ENCODE measurements around the gene PAN3.
"Not testable (repeated sequence)": the region's sequence is repeated elsewhere in the genome, so short reads cannot be mapped to it uniquely, and the experiment has no call there.

PAN3 gene

GRCh38 chr13:28129911-28130693, 8.2 kb upstream of the PAN3 start:
- no peak for DNase-seq
- in situ Hi-C loops (cut with MboI; ENCODE audit: low pct_unique_long_range_greater_than_20kb, low sequenced_read_pairs) = no loop called here

- in situ Hi-C loops (cut with MboI; ENCODE audit: low pct_unique_long_range_greater_than_20kb, low sequenced_read_pairs) = no loop called here
- DNase-seq = no peak
Observed at GRCh38 chr13:28131646-28132045, 6.7 kb upstream of the PAN3 start.

GRCh38 chr13:28136916-28137315, 1.4 kb upstream of the PAN3 start:
- DNase-seq = no peak

GRCh38 chr13:28137596-28137995, 749 bp upstream of the PAN3 start:
- DNase-seq = no peak
- in situ Hi-C loops (cut with MboI; ENCODE audit: low pct_unique_long_range_greater_than_20kb, low sequenced_read_pairs) = no loop called here

More at GRCh38 chr13:28136916-28137315, 1.4 kb upstream of the PAN3 start:
- in situ Hi-C loops (cut with MboI; ENCODE audit: low pct_unique_long_range_greater_than_20kb, low sequenced_read_pairs) = no loop called here

- in situ Hi-C loops (cut with MboI; ENCODE audit: low pct_unique_long_range_greater_than_20kb, low sequenced_read_pairs) = no loop called here
- DNase-seq = peak; percentile 93
Observed at GRCh38 chr13:28138756-28139470, 568 bp downstream of the PAN3 start.

- no peak for DNase-seq
- in situ Hi-C loops (cut with MboI; ENCODE audit: low pct_unique_long_range_greater_than_20kb, low sequenced_read_pairs) = no loop called here
Observed at GRCh38 chr13:28140433-28141125, 2.2 kb downstream of the PAN3 start.

GRCh38 chr13:28141542-28141941, 3.2 kb downstream of the PAN3 start:
- DNase-seq; in situ Hi-C loops (cut with MboI; ENCODE audit: low pct_unique_long_range_greater_than_20kb, low sequenced_read_pairs): not testable (repeated sequence)

- in situ Hi-C loops (cut with MboI; ENCODE audit: low pct_unique_long_range_greater_than_20kb, low sequenced_read_pairs) = no loop called here
- no peak for DNase-seq
Observed at GRCh38 chr13:28145049-28145448, 6.7 kb downstream of the PAN3 start.

- in situ Hi-C loops (cut with MboI; ENCODE audit: low pct_unique_long_range_greater_than_20kb, low sequenced_read_pairs) = no loop called here
Observed at GRCh38 chr13:28147495-28147894, 9.2 kb downstream of the PAN3 start.

GRCh38 chr13:28159057-28159456, 20.7 kb downstream of the PAN3 start:
- no peak for DNase-seq
- in situ Hi-C loops (cut with MboI; ENCODE audit: low pct_unique_long_range_greater_than_20kb, low sequenced_read_pairs) = no loop called here

More at GRCh38 chr13:28147495-28147894, 9.2 kb downstream of the PAN3 start:
- no peak for DNase-seq

GRCh38 chr13:28161370-28161769, 23.0 kb downstream of the PAN3 start:
- peak; percentile 31 for DNase-seq
- in situ Hi-C loops (cut with MboI; ENCODE audit: low pct_unique_long_range_greater_than_20kb, low sequenced_read_pairs) = no loop called here

- in situ Hi-C loops (cut with MboI; ENCODE audit: low pct_unique_long_range_greater_than_20kb, low sequenced_read_pairs) = no loop called here
- no peak for DNase-seq
Observed at GRCh38 chr13:28163587-28163986, 25.2 kb downstream of the PAN3 start.

- in situ Hi-C loops (cut with MboI; ENCODE audit: low pct_unique_long_range_greater_than_20kb, low sequenced_read_pairs) = no loop called here
- DNase-seq = no peak
Observed at GRCh38 chr13:28166257-28166656, 27.9 kb downstream of the PAN3 start.

GRCh38 chr13:28171266-28171665, 32.9 kb downstream of the PAN3 start:
- in situ Hi-C loops (cut with MboI; ENCODE audit: low pct_unique_long_range_greater_than_20kb, low sequenced_read_pairs) = no loop called here
- DNase-seq = no peak

GRCh38 chr13:28172947-28173346, 34.6 kb downstream of the PAN3 start:
- no peak for DNase-seq
- in situ Hi-C loops (cut with MboI; ENCODE audit: low pct_unique_long_range_greater_than_20kb, low sequenced_read_pairs) = no loop called here

GRCh38 chr13:28173793-28174192, 35.4 kb downstream of the PAN3 start:
- no peak for DNase-seq
- in situ Hi-C loops (cut with MboI; ENCODE audit: low pct_unique_long_range_greater_than_20kb, low sequenced_read_pairs) = no loop called here

GRCh38 chr13:28177327-28177726, 39.0 kb downstream of the PAN3 start:
- DNase-seq = no peak
- in situ Hi-C loops (cut with MboI; ENCODE audit: low pct_unique_long_range_greater_than_20kb, low sequenced_read_pairs) = no loop called here

- DNase-seq = no peak
- in situ Hi-C loops (cut with MboI; ENCODE audit: low pct_unique_long_range_greater_than_20kb, low sequenced_read_pairs) = no loop called here
Observed at GRCh38 chr13:28177877-28178276, 39.5 kb downstream of the PAN3 start.

- no peak for DNase-seq
- in situ Hi-C loops (cut with MboI; ENCODE audit: low pct_unique_long_range_greater_than_20kb, low sequenced_read_pairs) = no loop called here
Observed at GRCh38 chr13:28179974-28180373, 41.6 kb downstream of the PAN3 start.

- in situ Hi-C loops (cut with MboI; ENCODE audit: low pct_unique_long_range_greater_than_20kb, low sequenced_read_pairs) = no loop called here
Observed at GRCh38 chr13:28181413-28181812, 43.1 kb downstream of the PAN3 start.

More at GRCh38 chr13:28181413-28181812, 43.1 kb downstream of the PAN3 start:
- no peak for DNase-seq

All from KBM-7 (cell line).